Endodermal cell (in vitro differentiated cells): ENCODE measurements around the gene SKAP1. TPM values are rescaled to one million over a fixed set of nuclear protein-coding genes. Genes with fewer than 3 reads are reported as not detected.
A peak's percentile ranks its signal among the peaks of the same experiment; 100 is the strongest.

Source experiments
- DNase-seq: peaks from one replicate; pipeline ENCODE4 v3.0.0-alpha.2; 2017
- H3K27ac ChIP-seq: 2 replicates; pipeline ENCODE4 v1.5.1; 2013; ENCODE audit warnings: mild to moderate bottlenecking, low read depth, low read length, moderate library complexity
- H3K27me3 ChIP-seq: 2 replicates; pipeline ENCODE4 v1.6.1; 2013; ENCODE audit warnings: mild to moderate bottlenecking, low read length, moderate library complexity; ENCODE audit not compliant: insufficient read depth, control insufficient read depth, poor library complexity, severe bottlenecking
- H3K36me3 ChIP-seq: 2 replicates; pipeline ENCODE4 v1.7.0; 2013; ENCODE audit warnings: mild to moderate bottlenecking, low read length, moderate library complexity; ENCODE audit not compliant: control insufficient read depth, insufficient read depth
- H3K4me1 ChIP-seq: one replicate; pipeline ENCODE4 v1.7.0; 2013; ENCODE audit warnings: low read length; ENCODE audit not compliant: control insufficient read depth, insufficient read depth
- H3K4me3 ChIP-seq: 2 replicates; pipeline ENCODE4 v1.5.1; 2013; ENCODE audit warnings: mild to moderate bottlenecking, low read length, moderate library complexity
- H3K9ac ChIP-seq: 2 replicates; pipeline ENCODE4 v1.6.1; 2013; ENCODE audit warnings: mild to moderate bottlenecking, low read length, moderate library complexity; ENCODE audit not compliant: poor library complexity, severe bottlenecking; ENCODE audit errors: extremely low read depth
- H3K9me3 ChIP-seq: 2 replicates; pipeline ENCODE4 v1.6.1; 2013; ENCODE audit warnings: mild to moderate bottlenecking, low read length, moderate library complexity; ENCODE audit not compliant: control insufficient read depth
- H3K27ac Mint-ChIP-seq: 2 replicates; pipeline ENCODE4 v1.8.0; 2020; ENCODE audit warnings: mixed read lengths
- H3K27me3 Mint-ChIP-seq: 2 replicates; pipeline ENCODE4 v1.8.0; 2021; ENCODE audit warnings: mild to moderate bottlenecking, mixed read lengths; ENCODE audit not compliant: insufficient read depth
- H3K36me3 Mint-ChIP-seq: 2 replicates; pipeline ENCODE4 v1.8.0; 2020; ENCODE audit warnings: low read depth, mixed read lengths
- H3K4me1 Mint-ChIP-seq: 2 replicates; pipeline ENCODE4 v1.8.0; 2020; ENCODE audit warnings: mixed read lengths
- H3K4me3 Mint-ChIP-seq: 2 replicates; pipeline ENCODE4 v1.8.0; 2020; ENCODE audit warnings: mild to moderate bottlenecking, moderate library complexity, mixed read lengths
- H3K9me3 Mint-ChIP-seq: 2 replicates; pipeline ENCODE4 v1.8.0; 2020; ENCODE audit warnings: mild to moderate bottlenecking, mixed read lengths
- WGBS, 2 experiments: methylation state at CpG; one replicate each; pipeline versions ENCODE4 v1.1.5 to v1.1.7; 2013; ENCODE audit warnings: missing lambda C conversion rate in 2 of 2, mixed read lengths in 1 of 2; ENCODE audit not compliant: insufficient coverage in 1 of 2, insufficient read length in 1 of 2; 5-methylcytosine and 5-hydroxymethylcytosine counted together
- total RNA-seq, 2 donors: library from RNA; stranded (reverse); fragmentation: NEBNext Ultra II Directional in 1 of 2; extraction: Animal tissue kit (Norgen Biotek cat#: 25700) in 1 of 2; gene quantifications; 2 replicates in 1 of 2; 3 replicates in 1 of 2; pipeline ENCODE4 v1.2.1, GENCODE V29; 2021
- TF ChIP-seq, protein P1 (sequence below): fragments of 200-600 bp; sonication (generic); conservative IDR thresholded peaks from 2 replicates; pipeline ENCODE4 v1.5.0; 2021; ENCODE audit warnings: antibody characterized with exemption, mild to moderate bottlenecking

SKAP1 gene
- total RNA-seq, 2 donors from 2014 or later, result 0.31 to 0.53 TPM

DNA sequence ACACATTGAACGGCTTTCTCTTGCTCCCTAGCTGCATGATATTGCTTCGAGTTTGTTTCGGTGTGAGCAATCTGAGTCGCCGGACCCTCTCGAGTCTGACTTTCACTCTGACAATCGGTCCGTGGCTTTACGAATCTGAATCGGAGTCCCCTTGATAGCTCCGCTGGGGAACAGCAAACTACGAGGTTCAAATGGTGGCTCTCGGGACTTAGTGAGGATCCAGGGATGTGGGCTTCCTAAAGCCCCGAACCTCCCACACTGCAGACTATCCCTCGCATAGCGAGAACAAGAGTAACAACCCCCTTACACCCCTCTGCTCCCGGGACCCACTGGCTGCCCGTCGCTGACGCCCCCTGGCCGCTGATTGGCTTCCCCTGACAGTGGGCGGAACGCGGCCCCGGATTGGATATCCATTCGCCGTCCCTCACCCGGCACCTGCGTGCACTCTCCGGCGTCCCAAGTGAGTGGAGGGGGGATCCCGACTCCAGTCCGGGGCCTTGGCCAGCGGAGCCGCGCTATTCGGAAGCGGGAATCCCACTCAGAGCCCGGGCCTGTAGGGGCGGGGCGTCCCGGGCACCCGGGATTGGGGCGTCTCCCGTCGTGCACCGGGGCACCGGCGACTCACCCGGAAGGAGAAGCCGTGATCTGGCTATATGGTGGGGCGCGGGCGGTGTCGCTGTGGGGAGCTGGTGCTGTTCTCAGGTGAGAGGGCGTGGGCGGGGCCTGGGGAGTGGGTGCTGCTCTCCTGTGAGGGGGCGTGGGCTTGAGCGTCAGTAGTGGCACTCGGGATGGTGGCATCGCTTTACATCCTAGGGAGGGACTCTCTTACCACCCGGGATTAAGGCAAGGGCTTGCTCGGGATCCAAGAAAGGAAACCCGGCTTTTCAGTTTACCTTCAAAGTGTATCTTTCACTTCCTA, 322.6 kb downstream of the SKAP1 start, which contains the start of gene SNX11:
Gene SNX11, plus strand, starts transcription at position 630 of the 919 bp plus-strand sequence. CDS start 4,278 bp downstream, outside the sequence.
- peak within 1 kb of the TSS; percentile 72 for H3K27ac ChIP-seq
- peak; percentile 99 for DNase-seq
- WGBS, 2 experiments, result 0 to 2% methylated on average over 34 to 64 of the region's 64 CpGs

DNA sequence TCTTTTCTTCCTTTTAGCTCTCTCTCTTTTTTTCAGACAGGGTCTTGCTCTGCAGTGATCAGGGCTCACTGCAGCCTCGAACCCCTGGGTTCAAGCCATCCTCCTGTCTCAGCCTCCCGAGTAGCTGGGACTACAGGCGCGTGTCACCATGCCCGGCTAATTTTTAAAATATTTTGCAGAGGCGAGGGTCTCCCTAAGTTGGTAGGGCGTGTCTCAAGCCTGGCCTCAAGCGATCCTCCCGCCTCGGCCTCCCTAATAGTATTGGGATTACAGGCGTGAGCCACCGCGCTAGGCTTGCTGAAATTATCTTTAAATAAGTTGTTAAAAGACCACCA, 323.2 kb downstream of the SKAP1 start:
- Mint-ChIP-seq H3K27me3 (peaks cover 18% of the 10 kb centered on the region), H3K9me3 (no peaks in the 10 kb centered on the region), H3K36me3 (no peaks in the 10 kb centered on the region), H3K4me1 (peaks cover 20% of the 10 kb centered on the region), H3K27ac (no peak overlapping the region), H3K4me3 (peak overlapping the region; percentile 90)
- TF ChIP-seq, protein P1, sequence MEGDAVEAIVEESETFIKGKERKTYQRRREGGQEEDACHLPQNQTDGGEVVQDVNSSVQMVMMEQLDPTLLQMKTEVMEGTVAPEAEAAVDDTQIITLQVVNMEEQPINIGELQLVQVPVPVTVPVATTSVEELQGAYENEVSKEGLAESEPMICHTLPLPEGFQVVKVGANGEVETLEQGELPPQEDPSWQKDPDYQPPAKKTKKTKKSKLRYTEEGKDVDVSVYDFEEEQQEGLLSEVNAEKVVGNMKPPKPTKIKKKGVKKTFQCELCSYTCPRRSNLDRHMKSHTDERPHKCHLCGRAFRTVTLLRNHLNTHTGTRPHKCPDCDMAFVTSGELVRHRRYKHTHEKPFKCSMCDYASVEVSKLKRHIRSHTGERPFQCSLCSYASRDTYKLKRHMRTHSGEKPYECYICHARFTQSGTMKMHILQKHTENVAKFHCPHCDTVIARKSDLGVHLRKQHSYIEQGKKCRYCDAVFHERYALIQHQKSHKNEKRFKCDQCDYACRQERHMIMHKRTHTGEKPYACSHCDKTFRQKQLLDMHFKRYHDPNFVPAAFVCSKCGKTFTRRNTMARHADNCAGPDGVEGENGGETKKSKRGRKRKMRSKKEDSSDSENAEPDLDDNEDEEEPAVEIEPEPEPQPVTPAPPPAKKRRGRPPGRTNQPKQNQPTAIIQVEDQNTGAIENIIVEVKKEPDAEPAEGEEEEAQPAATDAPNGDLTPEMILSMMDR, result no peak
- no peak for DNase-seq
- Histone ChIP-seq H3K9ac (peak overlapping the region; percentile 80), H3K27me3 (no peaks in the 10 kb centered on the region), H3K27ac (no peak overlapping the region), H3K9me3 (no peaks in the 10 kb centered on the region), H3K4me3 (peak overlapping the region; percentile 98), H3K4me1 (no peaks in the 10 kb centered on the region), H3K36me3 (no peaks in the 10 kb centered on the region)
- 60 to 61% methylated on average over 13 of the region's 13 CpGs for WGBS, 2 experiments

More for the DNA sequence above, 322.6 kb downstream of the SKAP1 start, which contains the start of gene SNX11:
- peak within 1 kb of the TSS; percentile 98 for H3K4me3 ChIP-seq
- H3K27ac Mint-ChIP-seq, result peak within 1 kb of the TSS; percentile 96
- H3K27me3 Mint-ChIP-seq, result peaks cover 16% of the 10 kb centered on the region
- no peaks in the 10 kb centered on the region for H3K9me3 ChIP-seq
- H3K4me1 Mint-ChIP-seq, result peaks cover 20% of the 10 kb centered on the region
- peak within 1 kb of the TSS; percentile 80 for H3K9ac ChIP-seq
- no peaks in the 10 kb centered on the region for H3K27me3 ChIP-seq
- peaks cover 3% of the 10 kb centered on the region for H3K36me3 Mint-ChIP-seq
- TF ChIP-seq, protein P1, result no peak
- peak within 1 kb of the TSS; percentile 90 for H3K4me3 Mint-ChIP-seq
- H3K9me3 Mint-ChIP-seq, result no peaks in the 10 kb centered on the region
- H3K36me3 ChIP-seq, result no peaks in the 10 kb centered on the region
- H3K4me1 ChIP-seq, result no peaks in the 10 kb centered on the region

DNA sequence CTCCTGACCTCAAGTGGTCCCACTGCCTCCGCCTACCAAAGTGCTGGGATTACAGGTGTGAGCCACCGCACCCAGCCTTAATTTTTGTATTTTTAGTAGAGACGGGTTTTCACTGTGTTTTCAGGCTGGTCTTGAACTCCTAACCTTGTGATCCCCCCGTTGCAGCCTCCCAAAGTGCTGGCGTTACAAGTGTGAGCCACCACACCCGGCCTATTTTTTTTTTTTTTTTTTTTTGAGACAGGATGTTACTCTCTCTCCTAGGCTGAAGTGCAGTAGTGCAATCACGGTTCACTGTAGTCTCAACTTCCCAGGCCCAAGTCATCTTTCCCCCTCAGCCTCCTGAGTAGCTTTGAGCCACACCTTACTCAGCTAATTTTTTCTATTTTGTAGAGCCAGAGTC, 325.6 kb downstream of the SKAP1 start:
- TF ChIP-seq, protein P1, result no peak
- peaks cover 18% of the 10 kb centered on the region for H3K27me3 Mint-ChIP-seq
- 91 to 100% methylated on average over 5 to 7 of the region's 7 CpGs for WGBS, 2 experiments
- peaks cover 2% of the 10 kb centered on the region for H3K36me3 Mint-ChIP-seq
- no peaks in the 10 kb centered on the region for H3K9me3 Mint-ChIP-seq
- Histone ChIP-seq H3K36me3 (no peaks in the 10 kb centered on the region), H3K9me3 (no peaks in the 10 kb centered on the region), H3K4me1 (no peaks in the 10 kb centered on the region), H3K9ac (no peak overlapping the region), H3K27ac (no peak overlapping the region), H3K4me3 (no peak overlapping the region), H3K27me3 (no peaks in the 10 kb centered on the region)
- H3K27ac Mint-ChIP-seq, result no peak overlapping the region
- H3K4me1 Mint-ChIP-seq, result peaks cover 9% of the 10 kb centered on the region
- H3K4me3 Mint-ChIP-seq, result no peak overlapping the region
- DNase-seq, result no peak
